Osteoblast (primary cell): Measurements from ENCODE around the gene ALOXE3. TPM values are rescaled to one million over a fixed set of nuclear protein-coding genes. Genes with fewer than 3 reads are reported as not detected.

Experiments
- DNase-seq: peaks from one replicate; pipeline ENCODE4 v3.0.0; 2011; ENCODE audit warnings: low spot score, mixed read lengths; ENCODE audit not compliant: insufficient read length; ENCODE audit errors: missing footprints
- H2AFZ ChIP-seq: 2 replicates; pipeline ENCODE4 v1.6.0; 2011; ENCODE audit warnings: mild to moderate bottlenecking, low read length
- H3K27ac ChIP-seq: 2 replicates; pipeline ENCODE4 v1.5.1; 2011; ENCODE audit warnings: mild to moderate bottlenecking, low read depth, low read length, moderate library complexity
- H3K27me3 ChIP-seq: 2 replicates; pipeline ENCODE4 v1.6.0; 2012; ENCODE audit warnings: mild to moderate bottlenecking, control low read depth, inconsistent platforms, low read length, moderate library complexity; ENCODE audit not compliant: insufficient read depth
- H3K36me3 ChIP-seq: 2 replicates; pipeline ENCODE4 v1.5.1; 2011; ENCODE audit warnings: mild to moderate bottlenecking, low read length, control low read depth, moderate library complexity; ENCODE audit not compliant: insufficient read depth
- H3K4me1 ChIP-seq: 2 replicates; pipeline ENCODE4 v1.5.1; 2011; ENCODE audit warnings: mild to moderate bottlenecking, low read length, control low read depth, moderate library complexity; ENCODE audit not compliant: insufficient read depth
- H3K4me2 ChIP-seq: 2 replicates; pipeline ENCODE4 v1.6.0; 2011; ENCODE audit warnings: mild to moderate bottlenecking, low read length; ENCODE audit not compliant: insufficient read depth
- H3K4me3 ChIP-seq: fragments of 200-600 bp; sonication (generic); 3 replicates; pipeline ENCODE4 v1.5.1; 2012; ENCODE audit warnings: mild to moderate bottlenecking, low read length, inconsistent platforms; ENCODE audit not compliant: insufficient read depth
- H3K79me2 ChIP-seq: 2 replicates; pipeline ENCODE4 v1.6.0; 2012; ENCODE audit warnings: mild to moderate bottlenecking, low read length, control low read depth, inconsistent platforms; ENCODE audit not compliant: insufficient read depth
- H3K9me3 ChIP-seq: 2 replicates; pipeline ENCODE4 v1.5.1; 2011; ENCODE audit warnings: low read depth, low read length, control low read depth
- H4K20me1 ChIP-seq: 2 replicates; pipeline ENCODE4 v1.6.0; 2012; ENCODE audit warnings: mild to moderate bottlenecking, low read length, control low read depth; ENCODE audit not compliant: insufficient read depth
- CTCF ChIP-seq: IDR thresholded peaks from 2 replicates; pipeline ENCODE4 v1.5.1; 2011; ENCODE audit warnings: mild to moderate bottlenecking, low read depth, low read length, moderate library complexity; ENCODE audit errors: extremely low read depth
- total RNA-seq: library from RNA; depleted of rRNA; stranded (reverse); fragments of >200 nt; gene quantifications from 2 replicates; pipeline ENCODE4 v1.2.3, GENCODE V29; 2012

The ALOXE3 gene
- total RNA-seq, 1 donor = not detected

GRCh38 chr17:8146381-8147140, 28.2 kb upstream of the ALOXE3 start:
- TF ChIP-seq CTCF = no peak
- H3K27ac ChIP-seq = no peak overlapping the region

GRCh38 chr17:8145811-8146210, 27.5 kb upstream of the ALOXE3 start:
- H3K27ac ChIP-seq = no peak overlapping the region
- H3K36me3 ChIP-seq = peaks cover 89% of the 10 kb centered on the region
- H3K9me3 ChIP-seq = no peaks in the 10 kb centered on the region
- peaks cover 37% of the 10 kb centered on the region for H4K20me1 ChIP-seq
- TF ChIP-seq CTCF = no peak
- no peak overlapping the region for H2AFZ ChIP-seq
- no peak overlapping the region for H3K4me2 ChIP-seq
- peaks cover 4% of the 10 kb centered on the region for H3K4me1 ChIP-seq
- H3K27me3 ChIP-seq = no peaks in the 10 kb centered on the region
- DNase-seq = no peak
- H3K79me2 ChIP-seq = peaks cover 14% of the 10 kb centered on the region
- no peak overlapping the region for H3K4me3 ChIP-seq

More at GRCh38 chr17:8146381-8147140, 28.2 kb upstream of the ALOXE3 start:
- peak; percentile 63 for DNase-seq
- no peak overlapping the region for H3K4me2 ChIP-seq
- H3K4me3 ChIP-seq = no peak overlapping the region
- H3K4me1 ChIP-seq = peaks cover 11% of the 10 kb centered on the region
- H2AFZ ChIP-seq = no peak overlapping the region
- no peaks in the 10 kb centered on the region for H3K27me3 ChIP-seq
- H3K79me2 ChIP-seq = peaks cover 19% of the 10 kb centered on the region
- H3K36me3 ChIP-seq = peaks cover 81% of the 10 kb centered on the region
- no peaks in the 10 kb centered on the region for H3K9me3 ChIP-seq
- peaks cover 35% of the 10 kb centered on the region for H4K20me1 ChIP-seq

GRCh38 chr17:8144401-8145231, 26.3 kb upstream of the ALOXE3 start:
- H3K36me3 ChIP-seq = peaks cover 87% of the 10 kb centered on the region
- no peak for TF ChIP-seq CTCF

More at GRCh38 chr17:8144401-8145231, 26.3 kb upstream of the ALOXE3 start:
- Histone ChIP-seq H3K4me1 (peaks cover under 1% of the 10 kb centered on the region), H3K9me3 (no peaks in the 10 kb centered on the region), H2AFZ (no peak overlapping the region), H3K27me3 (no peaks in the 10 kb centered on the region), H4K20me1 (peaks cover 28% of the 10 kb centered on the region), H3K4me3 (no peak overlapping the region), H3K4me2 (no peak overlapping the region), H3K27ac (no peak overlapping the region), H3K79me2 (peaks cover 2% of the 10 kb centered on the region)
- DNase-seq = peak; percentile 62
